GM19438 (cell line): ENCODE measurements around the gene OPN1MW3.
A peak's percentile ranks its signal among the peaks of the same experiment; 100 is the strongest.
"Not testable (repeated sequence)": the region's sequence is repeated elsewhere in the genome, so short reads cannot be mapped to it uniquely, and the experiment has no call there.

Source experiments
- ATAC-seq: cut with Tn5 transposase; IDR thresholded peaks from one replicate; pipeline ENCODE4 v1.9.1; 2021; ENCODE audit warnings: low read depth; ENCODE audit not compliant: unreplicated experiment

OPN1MW3 gene

GRCh38 chrX:154257282-154257681 is at the start of gene OPN1MW3:
Gene OPN1MW3, plus strand, starts transcription at chrX:154257582. Its CDS starts 38 bp downstream, at chrX:154257620.
- not testable (repeated sequence) for ATAC-seq

GRCh38 chrX:154209670-154210418 is 47.5 kb upstream of the OPN1MW3 start:
- peak; percentile 66 for ATAC-seq

GRCh38 chrX:154211057-154211456 is 46.3 kb upstream of the OPN1MW3 start:
- ATAC-seq = not testable (repeated sequence)

- ATAC-seq = not testable (repeated sequence)
These were observed 45.9 kb upstream of the OPN1MW3 start for GRCh38 chrX:154211499-154211898.

- ATAC-seq = not testable (repeated sequence)
These were observed 37.9 kb upstream of the OPN1MW3 start, which contains the start of gene OPN1MW2 for GRCh38 chrX:154219456-154219855. Gene OPN1MW2, plus strand, starts transcription at chrX:154219756. Its CDS starts 60 bp downstream, at chrX:154219816.

GRCh38 chrX:154225292-154225691 is 32.1 kb upstream of the OPN1MW3 start:
- not testable (repeated sequence) for ATAC-seq

GRCh38 chrX:154226706-154227105 is 30.7 kb upstream of the OPN1MW3 start:
- not testable (repeated sequence) for ATAC-seq

GRCh38 chrX:154231443-154231842 is 25.9 kb upstream of the OPN1MW3 start:
- not testable (repeated sequence) for ATAC-seq

GRCh38 chrX:154233620-154234019 is 23.8 kb upstream of the OPN1MW3 start:
- not testable (repeated sequence) for ATAC-seq

- not testable (repeated sequence) for ATAC-seq
These were observed 18.3 kb upstream of the OPN1MW3 start for GRCh38 chrX:154238939-154239559.

GRCh38 chrX:154239982-154240503 is 17.3 kb upstream of the OPN1MW3 start:
- ATAC-seq = not testable (repeated sequence)

- ATAC-seq = peak; percentile 72
These were observed 9.9 kb upstream of the OPN1MW3 start for GRCh38 chrX:154247377-154248045.

- not testable (repeated sequence) for ATAC-seq
These were observed 9.3 kb upstream of the OPN1MW3 start for GRCh38 chrX:154248076-154248475.

- ATAC-seq = not testable (repeated sequence)
These were observed 1.3 kb downstream of the OPN1MW3 start for GRCh38 chrX:154258711-154259110.

- not testable (repeated sequence) for ATAC-seq
These were observed 5.7 kb downstream of the OPN1MW3 start for GRCh38 chrX:154263072-154263471.

- not testable (repeated sequence) for ATAC-seq
These were observed 11.9 kb downstream of the OPN1MW3 start for GRCh38 chrX:154269245-154269644.

- peak; percentile 85 for ATAC-seq
These were observed 27.3 kb downstream of the OPN1MW3 start for GRCh38 chrX:154284489-154285338.

GRCh38 chrX:154286406-154286805 is 29.0 kb downstream of the OPN1MW3 start:
- ATAC-seq = not testable (repeated sequence)

- ATAC-seq = no peak
These were observed 37.6 kb downstream of the OPN1MW3 start, which contains the start of gene TEX28 for GRCh38 chrX:154294791-154295574. Gene TEX28, minus strand, starts transcription at chrX:154295124. Its CDS starts 3,007 bp downstream, at chrX:154292117.
